Measurements from ENCODE around the gene GKN2. TPM values are rescaled to one million over a fixed set of nuclear protein-coding genes. Genes with fewer than 3 reads are reported as not detected.
"Not testable (repeated sequence)": the region's sequence is repeated elsewhere in the genome, so short reads cannot be mapped to it uniquely, and the experiment has no call there.

The GKN2 gene
- polyA plus RNA-seq, 3 donors, result not detected

GRCh38 chr2:68959001-68959400 lies 6.3 kb upstream of the GKN2 start:
- no peak overlapping the region for H3K27ac ChIP-seq (ENCODE audit: low read depth in 1 of 2, low read length in 2 of 2)
- no peak overlapping the region for H3K4me2 ChIP-seq (replicated peaks; ENCODE audit: extremely low read depth, low read length, poor library complexity, severe bottlenecking)
- H3K4me3 ChIP-seq (replicated peaks in 1 of 3; ENCODE audit: low read depth in 2 of 3, low read length in 3 of 3), result no peak overlapping the region
- no peak for DNase-seq
- TF ChIP-seq, protein P1, sequence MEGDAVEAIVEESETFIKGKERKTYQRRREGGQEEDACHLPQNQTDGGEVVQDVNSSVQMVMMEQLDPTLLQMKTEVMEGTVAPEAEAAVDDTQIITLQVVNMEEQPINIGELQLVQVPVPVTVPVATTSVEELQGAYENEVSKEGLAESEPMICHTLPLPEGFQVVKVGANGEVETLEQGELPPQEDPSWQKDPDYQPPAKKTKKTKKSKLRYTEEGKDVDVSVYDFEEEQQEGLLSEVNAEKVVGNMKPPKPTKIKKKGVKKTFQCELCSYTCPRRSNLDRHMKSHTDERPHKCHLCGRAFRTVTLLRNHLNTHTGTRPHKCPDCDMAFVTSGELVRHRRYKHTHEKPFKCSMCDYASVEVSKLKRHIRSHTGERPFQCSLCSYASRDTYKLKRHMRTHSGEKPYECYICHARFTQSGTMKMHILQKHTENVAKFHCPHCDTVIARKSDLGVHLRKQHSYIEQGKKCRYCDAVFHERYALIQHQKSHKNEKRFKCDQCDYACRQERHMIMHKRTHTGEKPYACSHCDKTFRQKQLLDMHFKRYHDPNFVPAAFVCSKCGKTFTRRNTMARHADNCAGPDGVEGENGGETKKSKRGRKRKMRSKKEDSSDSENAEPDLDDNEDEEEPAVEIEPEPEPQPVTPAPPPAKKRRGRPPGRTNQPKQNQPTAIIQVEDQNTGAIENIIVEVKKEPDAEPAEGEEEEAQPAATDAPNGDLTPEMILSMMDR (IDR thresholded peaks at IDR 0.05), result no peak
- Mint-ChIP-seq H3K4me1 (no peaks in the 10 kb centered on the region), H3K4me3 (no peak overlapping the region), H3K36me3 (no peaks in the 10 kb centered on the region), H3K27ac (no peak overlapping the region), H3K27me3 (ENCODE audit: low read depth in 3 of 3) (no peaks in the 10 kb centered on the region), H3K9me3 (peaks cover 0 to 3% (median 0%) of the 10 kb centered on the region in 7 donors)
- H3K36me3 ChIP-seq (replicated peaks in 1 of 2; ENCODE audit: control insufficient read depth in 1 of 2, insufficient read depth in 2 of 2, low read length in 2 of 2), result no peaks in the 10 kb centered on the region
- intact Hi-C loops (cut with micrococcal nuclease), result no loop called here
- H3K79me2 ChIP-seq (ENCODE audit: insufficient read depth, low read length), result no peaks in the 10 kb centered on the region
- H3K27me3 ChIP-seq (ENCODE audit: control insufficient read depth in 2 of 2, insufficient read depth in 2 of 2, low read length in 2 of 2), result no peaks in the 10 kb centered on the region
- no peaks in the 10 kb centered on the region for H4K20me1 ChIP-seq (ENCODE audit: insufficient read depth, low read length)
- no CpG with 5 or more reads among the region's 1 CpG for WGBS (ENCODE audit: insufficient coverage)
- no peak overlapping the region for H3K9ac ChIP-seq (ENCODE audit: insufficient read depth, low read length, poor library complexity, severe bottlenecking)
- no peaks in the 10 kb centered on the region for H3K4me1 ChIP-seq (ENCODE audit: control insufficient read depth in 1 of 2, insufficient read depth in 2 of 2, low read length in 2 of 2)
- H2AFZ ChIP-seq (ENCODE audit: insufficient read depth, low read depth, low read length, poor library complexity, severe bottlenecking), result no peak overlapping the region
- H3K9me3 ChIP-seq (replicated peaks in 1 of 2; ENCODE audit: control insufficient read depth in 1 of 2, insufficient read depth in 1 of 2, low read length in 2 of 2), result no peaks in the 10 kb centered on the region

- H3K27me3 ChIP-seq (ENCODE audit: control insufficient read depth in 2 of 2, insufficient read depth in 2 of 2, low read length in 2 of 2); H3K36me3 ChIP-seq (replicated peaks in 1 of 2; ENCODE audit: control insufficient read depth in 1 of 2, insufficient read depth in 2 of 2, low read length in 2 of 2); H3K79me2 ChIP-seq (ENCODE audit: insufficient read depth, low read length); H3K4me1 ChIP-seq (ENCODE audit: control insufficient read depth in 1 of 2, insufficient read depth in 2 of 2, low read length in 2 of 2); H3K9ac ChIP-seq (ENCODE audit: insufficient read depth, low read length, poor library complexity, severe bottlenecking); H3K9me3 ChIP-seq (replicated peaks in 1 of 2; ENCODE audit: control insufficient read depth in 1 of 2, insufficient read depth in 1 of 2, low read length in 2 of 2); H3K4me3 Mint-ChIP-seq; DNase-seq; H3K4me3 ChIP-seq (replicated peaks in 1 of 3; ENCODE audit: low read depth in 2 of 3, low read length in 3 of 3); H4K20me1 ChIP-seq (ENCODE audit: insufficient read depth, low read length); H3K27ac Mint-ChIP-seq; intact Hi-C loops (cut with micrococcal nuclease); H2AFZ ChIP-seq (ENCODE audit: insufficient read depth, low read depth, low read length, poor library complexity, severe bottlenecking); H3K4me2 ChIP-seq (replicated peaks; ENCODE audit: extremely low read depth, low read length, poor library complexity, severe bottlenecking); H3K36me3 Mint-ChIP-seq; H3K4me1 Mint-ChIP-seq; H3K9me3 Mint-ChIP-seq; H3K27ac ChIP-seq (ENCODE audit: low read depth in 1 of 2, low read length in 2 of 2); H3K27me3 Mint-ChIP-seq (ENCODE audit: low read depth in 3 of 3): not testable (repeated sequence)
- WGBS (ENCODE audit: insufficient coverage), result 75% methylated on average over 1 of the region's 5 CpGs
These were observed 2.7 kb upstream of the GKN2 start for GRCh38 chr2:68955432-68955831.
